Neural progenitor cell (in vitro differentiated cells): Measurements from ENCODE around the gene NAPSA.

Experiments used
- CTCF ChIP-seq: fragments of 200-600 bp; sonication (generic); IDR thresholded peaks from 2 replicates; pipeline ENCODE4 v1.5.1; 2017; ENCODE audit warnings: antibody characterized with exemption, mild to moderate bottlenecking
- EZH2 ChIP-seq: fragments of 200-600 bp; sonication (generic); IDR thresholded peaks from 2 replicates; pipeline ENCODE4 v1.6.1; 2017; ENCODE audit warnings: antibody characterized with exemption, mild to moderate bottlenecking, moderate library complexity

- TF ChIP-seq CTCF: no peak
- TF ChIP-seq EZH2: no peak
These were observed 13.2 kb downstream of the NAPSA start for GRCh38 chr19:50352242-50352641.
